Stimulated activated CD8-positive, alpha-beta memory T cell treated with anti-CD3 and anti-CD28 coated beads, Interleukin-7, amount 100 ng/mL, for 24 hours (primary cell): Measurements from ENCODE around the gene PCNX2.

Experiments
- DNase-seq: peaks from one replicate; pipeline ENCODE4 v3.0.0-alpha.2; 2020; ENCODE audit warnings: low read depth

PCNX2 gene

GRCh38 chr1:232983817-232984567, 311.5 kb downstream of the PCNX2 start:
- DNase-seq: no peak

GRCh38 chr1:232983375-232983774, 312.1 kb downstream of the PCNX2 start:
- no peak for DNase-seq

GRCh38 chr1:232982238-232982944, 313.1 kb downstream of the PCNX2 start:
- no peak for DNase-seq

- DNase-seq: no peak
These were observed 314.5 kb downstream of the PCNX2 start for GRCh38 chr1:232980986-232981560.

DNA sequence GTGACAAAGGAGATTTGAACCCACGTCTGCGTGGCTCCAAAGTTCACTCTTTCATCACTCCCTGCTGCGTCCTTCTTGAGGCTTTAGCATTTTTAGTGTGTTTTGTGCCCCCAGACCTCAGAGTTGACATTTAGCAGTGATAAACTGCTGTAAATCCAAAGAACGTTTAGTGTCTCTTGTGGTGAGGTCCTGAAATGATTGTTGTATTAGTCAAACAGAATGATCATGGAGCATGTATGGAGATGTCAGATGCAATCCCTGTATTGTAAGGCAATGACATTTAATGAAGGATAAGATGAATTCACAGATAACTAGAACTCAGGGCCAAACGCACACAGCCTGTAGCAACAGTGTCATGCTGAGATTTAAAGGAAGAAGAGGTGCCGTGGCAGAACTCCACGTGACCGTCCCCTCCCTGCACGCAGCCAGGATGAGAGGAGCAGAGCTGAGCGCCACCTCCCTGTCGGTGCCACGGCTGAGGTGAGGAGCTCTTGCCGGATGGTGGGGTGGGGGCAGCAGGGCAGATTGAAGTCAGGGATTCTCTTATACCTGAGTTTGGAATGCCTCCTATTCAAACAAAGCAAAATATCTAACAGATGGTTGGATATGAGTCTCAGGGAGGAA, 315.1 kb downstream of the PCNX2 start:
- DNase-seq: no peak

GRCh38 chr1:232979558-232979957, 316.0 kb downstream of the PCNX2 start:
- DNase-seq: no peak

DNA sequence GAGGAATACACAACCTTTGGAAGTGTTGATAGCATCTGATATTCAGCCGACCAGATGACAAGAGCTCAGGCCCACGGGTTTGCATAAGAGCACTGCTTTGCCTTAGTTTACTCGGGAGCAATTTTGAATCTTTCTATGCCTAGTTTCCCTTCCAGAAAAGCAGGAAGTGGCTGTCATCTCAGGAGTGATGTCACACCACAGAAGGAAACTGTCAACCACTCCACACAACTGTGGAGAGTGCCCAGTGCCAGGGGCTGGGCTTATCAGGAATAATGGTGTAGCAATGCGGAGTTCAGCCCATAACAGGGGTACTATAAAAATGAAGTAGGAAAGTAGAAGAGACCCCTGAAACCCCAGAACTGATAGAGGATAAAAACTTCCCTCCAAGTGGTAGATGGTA, 316.7 kb downstream of the PCNX2 start:
- no peak for DNase-seq

- DNase-seq: no peak
These were observed 317.4 kb downstream of the PCNX2 start for GRCh38 chr1:232978091-232978634.

DNA sequence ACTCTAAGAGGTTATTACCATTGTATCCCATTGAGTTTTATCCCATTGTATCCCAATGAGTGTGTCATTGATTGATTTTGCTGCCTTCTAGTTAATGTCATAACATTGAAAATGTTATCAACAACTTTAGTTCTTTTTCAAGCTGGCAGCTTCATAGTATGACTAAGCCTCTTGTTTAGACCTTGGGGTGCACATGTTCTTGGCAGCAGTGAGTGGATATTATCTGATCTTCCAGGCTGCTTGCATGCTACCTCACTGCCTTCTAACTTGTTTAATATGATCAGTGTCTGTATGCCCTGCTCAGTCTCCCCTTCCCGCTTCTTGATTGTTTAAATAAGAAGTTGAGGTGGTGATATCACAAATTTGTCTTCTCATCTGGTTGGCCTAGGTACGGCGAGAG, 320.6 kb downstream of the PCNX2 start:
- DNase-seq: no peak

GRCh38 chr1:232973652-232974611, 321.6 kb downstream of the PCNX2 start:
- no peak for DNase-seq

DNA sequence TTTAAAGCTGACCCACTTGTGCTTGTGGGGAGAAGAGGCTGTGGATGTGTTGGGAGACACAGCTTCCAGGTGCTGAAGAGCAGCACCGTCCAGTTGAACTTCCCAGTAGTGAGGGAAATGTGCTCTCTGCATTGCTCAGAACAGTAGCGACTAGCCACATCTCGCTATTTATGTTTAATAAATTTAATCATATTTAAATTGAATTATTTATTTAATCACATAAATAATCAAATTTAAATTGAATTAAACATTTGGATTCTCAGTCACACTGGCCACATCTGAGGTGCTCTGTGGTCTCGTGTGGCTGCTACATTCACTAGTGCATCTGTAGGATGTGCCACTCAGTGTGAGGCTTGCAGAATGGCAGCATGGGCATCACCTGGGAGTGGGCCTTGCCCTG, 325.0 kb downstream of the PCNX2 start:
- DNase-seq: no peak

DNA sequence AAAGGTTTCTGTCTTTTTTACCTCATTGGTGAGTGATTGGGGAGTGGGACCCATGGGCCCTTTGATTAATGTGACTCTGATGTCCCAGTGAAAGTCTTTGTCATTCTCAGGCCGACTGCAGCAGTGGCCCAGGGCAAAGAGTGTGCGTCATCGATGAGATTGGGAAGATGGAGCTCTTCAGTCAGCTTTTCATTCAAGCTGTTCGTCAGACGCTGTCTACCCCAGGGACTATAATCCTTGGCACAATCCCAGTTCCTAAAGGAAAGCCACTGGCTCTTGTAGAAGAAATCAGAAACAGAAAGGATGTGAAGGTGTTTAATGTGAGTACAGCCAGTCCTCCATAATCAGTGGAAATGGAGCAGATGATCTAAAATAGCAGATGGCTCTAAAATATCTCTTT, 325.7 kb downstream of the PCNX2 start:
- DNase-seq: no peak

- no peak for DNase-seq
These were observed 326.6 kb downstream of the PCNX2 start for GRCh38 chr1:232968965-232969364.

DNA sequence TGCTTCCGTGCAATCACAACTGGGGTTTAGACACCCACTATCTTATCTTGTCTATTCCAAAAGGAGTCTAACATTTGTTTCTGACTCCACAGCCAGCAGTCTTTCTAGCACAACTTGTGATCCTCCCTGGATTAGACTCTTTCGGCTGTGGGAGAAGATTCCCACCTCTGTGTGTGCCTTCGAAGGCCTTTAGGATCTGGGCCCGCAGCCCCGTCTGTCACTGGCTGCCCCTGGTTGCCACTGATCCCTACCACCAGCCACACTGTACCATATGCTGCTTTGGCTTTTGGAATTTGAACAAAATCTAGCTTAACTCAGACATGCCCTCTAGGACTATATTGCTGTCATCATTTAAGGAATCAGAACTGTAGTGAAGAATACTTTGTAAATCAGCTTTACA, 327.1 kb downstream of the PCNX2 start:
- DNase-seq: no peak

GRCh38 chr1:232966663-232967062, 328.9 kb downstream of the PCNX2 start:
- DNase-seq: no peak

GRCh38 chr1:232965912-232966217, 329.7 kb downstream of the PCNX2 start:
- no peak for DNase-seq

GRCh38 chr1:232965124-232965911, 330.2 kb downstream of the PCNX2 start:
- DNase-seq: no peak

DNA sequence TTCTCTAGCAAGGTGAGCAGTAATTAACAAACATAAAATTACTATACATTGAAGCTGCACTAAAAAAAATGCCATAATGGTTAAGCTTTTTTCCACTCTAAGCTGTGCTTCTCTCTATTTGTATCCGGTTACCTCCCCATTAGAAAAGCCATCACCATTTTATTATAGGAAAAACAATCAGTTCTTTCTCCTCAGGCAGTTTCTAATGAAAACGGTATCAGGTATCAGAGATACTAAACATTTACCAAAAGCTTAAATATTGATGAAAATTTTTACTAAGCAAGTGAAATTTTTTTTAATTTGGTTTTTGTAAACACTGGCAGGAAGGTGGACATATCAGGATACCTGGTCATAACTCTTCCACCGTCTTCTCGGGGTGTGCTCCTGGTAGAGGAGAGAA, 330.9 kb downstream of the PCNX2 start:
- no peak for DNase-seq

GRCh38 chr1:232962761-232963745, 332.5 kb downstream of the PCNX2 start:
- DNase-seq: no peak

DNA sequence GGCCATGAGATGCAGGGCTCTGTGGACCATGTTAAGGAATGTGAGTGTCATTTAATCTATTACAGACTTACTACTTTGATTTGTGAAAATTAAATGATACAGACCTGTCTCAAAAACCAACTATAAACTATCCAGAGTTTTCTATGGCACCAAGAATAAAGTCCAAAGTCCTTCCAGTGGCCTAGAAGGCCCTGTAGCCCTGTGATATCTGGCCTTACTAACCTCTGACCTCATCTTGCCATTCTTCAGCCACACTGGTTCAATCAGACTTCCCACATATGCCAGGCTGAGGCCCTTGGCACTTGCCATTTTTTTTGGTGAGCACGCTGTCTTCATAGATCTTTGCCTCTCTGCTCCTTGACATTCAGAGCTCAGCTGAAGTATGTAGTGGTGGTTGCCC, 337.5 kb downstream of the PCNX2 start:
- no peak for DNase-seq
